IPS DF 4.7 (cell line): ENCODE measurements around the gene RHOA.
A peak's percentile ranks its signal among the peaks of the same experiment; 100 is the strongest.

ENCODE experiments used
- DNase-seq: peaks from one replicate; pipeline ENCODE4 v3.0.0-alpha.2; 2013; ENCODE audit warnings: low spot score; ENCODE audit errors: extremely low read depth

The RHOA gene

DNA sequence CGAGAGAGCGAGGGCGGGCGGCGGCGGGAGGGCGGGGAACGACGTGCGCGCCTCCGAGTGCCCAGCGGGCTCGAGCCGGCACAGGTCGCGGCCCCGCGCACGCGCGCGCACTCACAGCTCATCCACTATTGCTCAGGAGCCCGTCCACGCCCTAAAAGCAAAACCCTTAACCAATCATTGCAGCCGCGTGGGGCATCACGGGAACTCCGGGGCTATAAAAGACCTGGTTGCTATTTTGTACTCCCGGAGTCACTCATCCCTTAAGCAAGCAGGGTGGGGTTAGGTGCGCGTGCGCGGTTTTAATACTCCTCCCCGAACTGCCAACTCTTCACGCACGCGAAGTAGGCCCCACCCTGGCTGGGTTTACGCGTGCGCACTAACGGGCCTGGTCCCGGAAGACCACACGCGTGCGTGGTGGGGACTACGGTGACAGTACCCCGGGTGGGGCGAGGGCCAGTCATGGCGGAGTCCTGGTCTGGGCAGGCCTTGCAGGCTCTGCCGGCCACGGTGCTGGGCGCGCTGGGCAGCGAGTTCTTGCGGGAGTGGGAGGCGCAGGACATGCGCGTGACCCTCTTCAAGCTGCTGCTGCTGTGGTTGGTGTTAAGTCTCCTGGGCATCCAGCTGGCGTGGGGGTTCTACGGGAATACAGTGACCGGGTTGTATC lies at the start of gene RHOA, which contains the start of gene TCTA:
RHOA (minus strand) TSS at position 9 of the 664 bp plus-strand sequence. CDS start 36,387 bp downstream, outside the sequence.
TCTA (plus strand) TSS at position 456 of the 664 bp plus-strand sequence; CDS start at position 460, 4 bp downstream.
- peak; percentile 93 for DNase-seq

- no peak for DNase-seq
These were observed 49.2 kb upstream of the RHOA start for GRCh38 chr3:49460956-49461355.

GRCh38 chr3:49460188-49460890 lies 48.6 kb upstream of the RHOA start:
- DNase-seq: no peak

DNA sequence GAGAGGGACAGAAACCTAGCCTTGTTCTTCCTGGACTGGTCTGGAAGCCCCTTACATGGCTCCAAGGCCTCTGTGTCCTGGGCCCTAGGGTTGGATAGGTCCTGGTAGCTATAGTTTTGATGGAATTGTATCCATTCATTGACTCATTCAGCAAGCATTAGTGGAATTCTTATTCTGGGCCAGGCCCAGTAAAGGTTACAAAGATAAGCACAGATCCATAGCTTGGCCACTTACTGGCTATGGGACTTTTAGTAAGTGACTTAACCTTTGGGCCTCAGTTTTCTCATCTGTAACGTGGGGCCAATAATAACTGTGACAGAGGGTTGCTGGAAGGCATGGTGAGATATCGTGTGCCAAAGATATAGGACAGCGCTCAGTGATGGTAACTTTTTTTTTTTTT lies 44.7 kb upstream of the RHOA start:
- no peak for DNase-seq

DNA sequence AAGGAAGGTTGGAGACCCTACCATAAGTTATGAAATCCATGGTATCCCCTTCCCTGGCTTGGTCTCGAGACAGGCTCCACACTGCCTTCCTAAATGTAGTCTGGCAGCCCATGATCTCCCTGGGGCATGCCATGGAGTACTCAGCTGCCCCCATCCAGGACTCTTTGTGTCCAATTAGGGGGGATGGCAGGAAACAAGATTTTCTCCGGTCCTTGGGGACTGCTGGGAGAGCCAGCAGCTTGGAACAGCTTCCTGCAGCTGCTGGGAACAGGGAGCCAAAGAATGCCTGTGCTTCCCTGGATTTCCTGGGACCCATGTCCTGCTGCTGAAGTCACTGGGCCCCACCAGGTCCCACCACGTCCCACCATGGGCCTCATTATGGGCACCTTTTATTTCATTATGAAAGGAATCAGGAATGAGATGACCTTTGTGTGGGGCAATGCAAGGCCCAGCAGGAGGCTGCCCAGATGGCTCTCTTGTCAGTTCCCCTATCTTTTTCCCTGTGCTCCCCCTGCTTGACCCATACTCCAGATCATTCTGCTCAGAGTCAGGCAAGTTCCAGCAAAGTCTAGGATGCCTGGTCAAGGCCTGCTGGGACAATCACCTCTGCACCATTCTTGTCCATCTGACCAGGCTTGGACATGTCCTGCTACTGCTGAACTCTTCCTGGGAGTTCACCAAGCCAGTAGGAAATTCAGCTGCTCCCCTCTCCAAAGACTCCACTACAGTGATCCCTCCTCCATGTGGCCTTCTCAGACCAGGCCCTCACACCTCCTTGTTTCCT lies 43.3 kb upstream of the RHOA start:
- DNase-seq: no peak

- no peak for DNase-seq
These were observed 42.7 kb upstream of the RHOA start for GRCh38 chr3:49454458-49454857.

GRCh38 chr3:49453621-49454020 lies 41.8 kb upstream of the RHOA start:
- no peak for DNase-seq

DNA sequence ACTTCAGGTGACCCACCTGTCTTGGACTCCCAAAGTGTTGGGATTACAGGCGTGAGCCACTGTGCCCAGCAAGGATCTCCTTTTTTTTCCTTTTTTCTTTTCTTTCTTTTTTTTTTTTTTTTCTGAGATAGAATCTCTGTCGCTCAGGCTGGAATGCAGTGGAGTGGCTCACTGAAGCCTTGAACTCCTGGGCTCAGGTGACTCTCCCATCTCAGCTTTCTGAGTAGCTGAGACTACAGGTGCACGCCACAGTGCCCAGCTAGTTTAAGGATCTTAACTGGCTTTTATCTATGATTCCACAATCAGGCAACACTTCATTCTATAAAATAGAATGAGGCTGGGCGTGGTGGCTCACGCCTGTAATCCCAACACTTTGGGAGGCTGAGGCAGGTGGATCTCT lies 33.6 kb upstream of the RHOA start:
- no peak for DNase-seq

- no peak for DNase-seq
These were observed 23.0 kb upstream of the RHOA start for GRCh38 chr3:49434731-49435130.

DNA sequence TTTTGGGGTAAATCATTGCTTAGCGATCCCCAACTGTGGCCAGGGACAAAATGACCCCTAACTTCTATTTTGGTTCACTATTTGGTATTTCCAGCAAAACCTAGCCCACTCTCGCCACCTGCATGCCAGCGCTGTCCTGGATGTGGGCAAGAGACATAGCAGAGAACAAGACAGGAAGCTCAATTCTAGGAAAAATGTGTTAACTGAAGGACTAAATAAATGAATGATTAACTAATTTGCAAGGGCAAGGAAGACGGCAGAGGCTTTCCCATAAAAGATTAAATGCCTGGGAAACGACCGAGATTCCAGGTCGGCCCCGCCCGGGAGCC lies 16.9 kb upstream of the RHOA start:
- no peak for DNase-seq

DNA sequence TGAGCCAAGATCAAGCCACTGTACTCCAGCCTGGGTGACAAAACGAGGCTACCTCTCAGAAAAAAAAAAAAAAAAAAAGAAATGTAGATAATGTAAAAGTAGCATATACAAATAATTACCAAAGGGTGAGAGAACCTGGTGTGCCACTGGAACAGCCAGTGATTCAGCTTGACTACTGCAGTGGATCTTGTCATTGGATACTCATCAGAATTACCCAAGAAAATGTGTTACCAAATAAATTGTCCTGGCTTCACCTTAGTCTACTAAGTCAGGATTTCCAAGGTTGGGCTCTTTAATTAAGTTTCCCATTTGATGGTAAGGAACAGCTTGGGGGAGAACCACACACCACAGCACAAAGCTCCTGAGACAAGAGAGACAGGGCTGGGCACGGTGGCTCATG lies 15.8 kb upstream of the RHOA start:
- DNase-seq: no peak

GRCh38 chr3:49424816-49425215 lies 13.0 kb upstream of the RHOA start:
- DNase-seq: no peak

DNA sequence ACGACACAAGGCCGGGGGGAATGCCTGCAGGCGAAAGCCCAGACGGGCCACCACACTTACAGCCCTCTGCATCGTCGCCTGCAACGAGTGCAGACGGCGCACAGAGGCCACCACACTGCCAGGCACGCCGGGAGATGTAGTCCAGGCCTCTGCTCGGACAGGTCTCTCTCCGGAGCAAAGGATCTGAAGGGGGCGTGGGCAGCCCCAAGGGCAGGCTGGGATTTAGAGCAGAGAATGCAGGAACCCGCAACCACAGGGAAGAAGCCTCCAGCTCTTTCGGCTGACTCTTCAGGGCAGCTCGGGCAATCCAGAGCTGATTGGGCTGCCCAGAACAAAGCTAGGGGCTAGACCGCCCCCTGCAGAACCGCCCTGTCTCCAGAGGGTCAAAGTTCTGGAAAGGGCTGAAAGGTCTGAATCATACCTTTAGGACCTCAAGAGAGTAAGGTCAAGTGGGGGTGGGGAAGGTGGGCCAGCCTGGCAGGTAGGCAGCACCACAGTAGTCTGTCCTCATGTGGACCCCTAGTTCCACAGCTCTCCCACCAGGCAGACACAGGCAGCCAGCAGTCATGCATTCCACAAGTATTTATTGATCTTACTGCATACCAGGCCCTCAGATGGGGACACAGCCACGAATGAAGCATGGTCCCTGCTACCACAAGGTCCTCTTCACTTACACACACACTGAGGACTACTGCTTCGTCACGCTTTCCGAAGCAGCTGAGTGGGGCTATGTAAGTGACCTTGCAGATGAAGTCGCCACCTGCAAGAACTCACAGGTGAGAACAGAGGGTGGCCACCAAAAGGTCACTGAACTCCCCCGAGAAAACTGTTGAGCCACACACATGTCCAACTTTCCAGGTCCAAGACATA lies 10.8 kb upstream of the RHOA start, which contains the start of gene AMT:
AMT (minus strand) TSS at position 95 of the 870 bp plus-strand sequence; CDS start at position 72, 23 bp downstream.
- DNase-seq: peak; percentile 79

DNA sequence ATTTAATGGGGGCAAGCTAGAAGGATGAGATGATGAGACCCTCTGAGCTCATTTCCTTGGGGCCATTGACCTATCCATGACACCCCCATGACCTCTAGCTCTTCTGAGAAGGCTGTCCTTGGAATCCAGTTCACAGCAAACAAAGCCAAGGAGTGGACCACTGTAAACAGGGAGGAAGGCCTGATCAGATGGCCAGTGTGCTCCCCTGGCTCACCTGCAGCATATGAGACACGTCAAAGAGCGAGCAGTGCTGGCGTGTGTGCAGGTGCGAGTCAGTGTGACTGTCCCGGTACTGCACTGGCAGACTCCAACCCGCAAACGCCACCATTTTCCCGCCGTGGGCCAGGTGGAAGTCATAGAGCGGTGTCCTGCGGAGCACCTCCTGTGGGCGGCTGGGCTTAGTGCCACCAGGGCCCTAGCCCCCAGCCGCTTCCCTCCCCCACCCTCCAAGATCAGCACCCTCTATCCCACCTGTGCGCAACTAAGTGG lies 10.2 kb upstream of the RHOA start:
- DNase-seq: no peak

DNA sequence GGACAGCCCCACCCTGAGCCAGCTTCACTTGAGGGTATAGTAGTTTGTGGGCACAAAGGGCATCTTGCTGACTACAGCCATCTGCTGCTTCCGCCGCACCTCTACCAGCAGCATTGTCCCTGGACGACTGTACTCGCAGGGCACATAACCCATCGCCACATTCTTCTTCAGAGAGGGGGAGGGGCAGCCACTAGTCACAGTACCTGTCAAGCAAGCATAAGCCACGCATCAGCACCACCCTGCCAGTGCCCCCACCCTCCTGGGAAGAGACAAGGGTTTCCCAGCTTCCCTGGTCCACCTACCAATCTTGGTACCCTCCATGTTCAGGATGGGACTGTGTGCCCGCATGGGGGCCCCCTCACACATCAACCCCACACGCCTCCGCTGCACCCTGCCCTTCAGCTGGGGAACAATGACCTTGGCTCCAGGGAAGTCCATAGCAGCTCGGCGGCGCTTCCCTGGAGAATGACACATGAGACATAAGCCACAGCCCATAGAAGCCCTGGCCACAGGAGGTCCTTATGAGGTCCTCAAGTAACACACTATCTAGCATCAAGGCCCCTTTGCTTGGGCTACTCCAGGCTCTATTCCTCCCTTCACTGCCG lies 5.8 kb upstream of the RHOA start:
- no peak for DNase-seq

DNA sequence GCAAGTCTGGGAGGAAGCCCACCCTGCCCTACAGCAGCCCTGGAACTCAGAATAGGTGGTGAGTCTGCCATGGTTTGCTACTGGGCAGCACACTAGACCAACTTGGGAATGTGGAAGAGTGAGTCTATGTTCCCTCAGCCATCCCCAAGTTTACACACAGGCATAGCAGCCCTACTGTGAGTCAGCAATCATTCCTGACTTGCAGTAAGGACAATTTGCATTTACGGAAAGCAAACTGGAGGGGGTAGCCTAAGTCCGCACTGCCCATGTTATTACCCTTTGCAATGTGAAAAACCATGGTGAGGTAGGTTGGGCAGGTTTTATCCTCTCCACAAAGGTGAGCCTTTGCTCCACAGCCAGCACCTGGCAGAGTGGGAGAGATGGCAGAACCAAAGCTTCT lies 5.1 kb upstream of the RHOA start:
- no peak for DNase-seq

DNA sequence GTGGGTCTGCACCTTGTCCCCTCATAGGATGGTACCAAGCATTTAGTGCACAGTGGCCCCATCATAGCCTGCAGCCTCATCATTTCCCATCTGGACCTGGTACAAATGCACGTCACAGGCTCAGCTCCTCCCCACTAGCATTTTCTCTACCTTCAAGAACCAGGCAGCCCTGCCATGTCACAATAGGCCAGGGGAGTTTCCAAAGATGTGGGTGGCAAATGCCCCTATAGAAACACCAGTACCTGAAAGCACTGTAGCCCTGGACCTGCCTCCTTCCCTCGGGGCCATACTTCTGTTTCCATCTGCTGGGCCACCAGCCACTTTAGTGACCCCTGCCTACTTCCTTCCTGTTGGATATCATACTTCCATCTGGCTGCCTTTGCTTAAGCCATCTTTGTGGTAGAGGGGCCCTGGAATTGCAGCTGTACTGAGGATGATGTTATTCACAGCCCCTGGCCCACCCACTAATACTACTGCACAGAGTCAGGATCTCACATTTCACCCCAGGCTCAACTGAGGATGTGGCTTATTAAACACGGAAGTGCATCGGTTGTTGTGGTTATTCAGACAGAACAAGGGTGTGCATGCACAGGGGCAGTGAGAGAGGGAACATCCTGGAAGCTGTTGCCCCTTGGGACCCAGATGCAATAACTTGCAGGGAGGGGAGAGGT lies 4.3 kb upstream of the RHOA start:
- DNase-seq: no peak

- no peak for DNase-seq
These were observed 3.0 kb upstream of the RHOA start for GRCh38 chr3:49414753-49415152.

DNA sequence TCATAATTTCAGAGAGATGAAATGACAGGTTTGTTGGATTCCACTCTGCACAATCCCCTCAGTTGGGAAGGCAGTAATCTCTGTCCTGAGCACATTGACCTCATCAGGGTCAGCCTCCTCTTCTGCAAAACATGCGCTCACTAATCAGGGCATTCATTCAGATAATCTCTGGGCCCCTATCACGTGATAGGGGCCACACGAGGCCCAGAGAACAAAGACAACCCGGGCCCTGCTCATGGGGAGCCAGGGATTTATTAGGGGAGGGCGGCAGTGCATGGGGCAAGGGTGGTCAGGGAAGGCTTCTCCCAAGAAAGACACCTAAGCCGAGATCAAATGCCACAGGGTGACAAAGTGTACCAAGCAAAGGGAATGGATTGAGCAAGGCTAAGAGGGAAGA lies 1.6 kb upstream of the RHOA start:
- DNase-seq: no peak
